Endothelial cell (in vitro differentiated cells): Measurements from ENCODE around the gene UBAC2. TPM values are rescaled to one million over a fixed set of nuclear protein-coding genes. Genes with fewer than 3 reads are reported as not detected.
"Not testable (repeated sequence)": the region's sequence is repeated elsewhere in the genome, so short reads cannot be mapped to it uniquely, and the experiment has no call there.

Experiments
- DNase-seq: peaks from one replicate; pipeline ENCODE4 v3.0.0; 2021; ENCODE audit warnings: low spot score
- H3K27ac Mint-ChIP-seq: one replicate; pipeline ENCODE4 v1.8.0; 2021; ENCODE audit warnings: mixed read lengths, inconsistent platforms; ENCODE audit not compliant: unreplicated experiment
- H3K27me3 Mint-ChIP-seq: one replicate; pipeline ENCODE4 v1.8.0; 2021; ENCODE audit warnings: mild to moderate bottlenecking, moderate library complexity, mixed read lengths, inconsistent platforms; ENCODE audit not compliant: unreplicated experiment
- H3K36me3 Mint-ChIP-seq: one replicate; pipeline ENCODE4 v1.8.0; 2021; ENCODE audit warnings: mild to moderate bottlenecking, low read depth, mixed read lengths, inconsistent platforms; ENCODE audit not compliant: unreplicated experiment
- H3K4me1 Mint-ChIP-seq: one replicate; pipeline ENCODE4 v1.8.0; 2021; ENCODE audit warnings: mild to moderate bottlenecking, mixed read lengths, inconsistent platforms; ENCODE audit not compliant: unreplicated experiment
- H3K4me3 Mint-ChIP-seq: one replicate; pipeline ENCODE4 v1.8.0; 2021; ENCODE audit warnings: mild to moderate bottlenecking, mixed read lengths, inconsistent platforms; ENCODE audit not compliant: unreplicated experiment
- H3K9me3 Mint-ChIP-seq: one replicate; pipeline ENCODE4 v1.8.0; 2021; ENCODE audit warnings: mixed read lengths, inconsistent platforms; ENCODE audit not compliant: unreplicated experiment
- total RNA-seq: library from RNA; stranded (reverse); fragmentation: NEBNext Ultra II Directional; extraction: Animal tissue kit (Norgen Biotek cat#: 25700); gene quantifications from one replicate; pipeline ENCODE4 v1.2.1, GENCODE V29; 2021; ENCODE audit not compliant: unreplicated experiment
- TF ChIP-seq, protein P1 (sequence below): fragments of 200-600 bp; sonication (generic); IDR thresholded peaks from one replicate; pipeline ENCODE4 v1.5.0; 2021; ENCODE audit warnings: antibody characterized with exemption; ENCODE audit not compliant: unreplicated experiment

UBAC2 gene
- total RNA-seq, 1 donor from 2014 or later, result 58.6 TPM

DNA sequence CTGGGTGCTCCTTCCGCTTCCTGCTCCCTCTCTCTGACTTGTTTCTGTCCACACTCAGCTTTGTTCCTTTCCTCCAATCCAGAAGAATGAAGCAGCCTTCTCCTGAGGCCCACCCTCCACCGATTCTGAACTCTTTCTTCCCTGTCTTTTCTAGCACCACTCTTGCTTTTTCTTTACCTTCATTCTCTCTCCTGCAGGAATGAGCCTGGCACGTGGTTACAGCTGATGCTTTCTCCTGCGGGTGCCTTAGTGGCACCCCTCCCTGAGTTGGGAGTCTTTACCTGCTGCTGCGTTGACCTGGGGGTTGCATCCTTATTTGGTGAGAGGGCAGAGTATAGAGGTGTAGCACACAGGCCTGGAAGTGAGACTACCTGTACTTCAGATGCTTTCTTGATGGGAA lies 6.2 kb downstream of the UBAC2 start:
- Mint-ChIP-seq H3K36me3 (peaks cover 18% of the 10 kb centered on the region), H3K4me1 (peaks cover 22% of the 10 kb centered on the region), H3K4me3 (no peak overlapping the region), H3K27me3 (peaks cover 12% of the 10 kb centered on the region), H3K9me3 (no peaks in the 10 kb centered on the region), H3K27ac (peak overlapping the region; percentile 8)
- DNase-seq, result no peak
- TF ChIP-seq, protein P1, sequence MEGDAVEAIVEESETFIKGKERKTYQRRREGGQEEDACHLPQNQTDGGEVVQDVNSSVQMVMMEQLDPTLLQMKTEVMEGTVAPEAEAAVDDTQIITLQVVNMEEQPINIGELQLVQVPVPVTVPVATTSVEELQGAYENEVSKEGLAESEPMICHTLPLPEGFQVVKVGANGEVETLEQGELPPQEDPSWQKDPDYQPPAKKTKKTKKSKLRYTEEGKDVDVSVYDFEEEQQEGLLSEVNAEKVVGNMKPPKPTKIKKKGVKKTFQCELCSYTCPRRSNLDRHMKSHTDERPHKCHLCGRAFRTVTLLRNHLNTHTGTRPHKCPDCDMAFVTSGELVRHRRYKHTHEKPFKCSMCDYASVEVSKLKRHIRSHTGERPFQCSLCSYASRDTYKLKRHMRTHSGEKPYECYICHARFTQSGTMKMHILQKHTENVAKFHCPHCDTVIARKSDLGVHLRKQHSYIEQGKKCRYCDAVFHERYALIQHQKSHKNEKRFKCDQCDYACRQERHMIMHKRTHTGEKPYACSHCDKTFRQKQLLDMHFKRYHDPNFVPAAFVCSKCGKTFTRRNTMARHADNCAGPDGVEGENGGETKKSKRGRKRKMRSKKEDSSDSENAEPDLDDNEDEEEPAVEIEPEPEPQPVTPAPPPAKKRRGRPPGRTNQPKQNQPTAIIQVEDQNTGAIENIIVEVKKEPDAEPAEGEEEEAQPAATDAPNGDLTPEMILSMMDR, result no peak

DNA sequence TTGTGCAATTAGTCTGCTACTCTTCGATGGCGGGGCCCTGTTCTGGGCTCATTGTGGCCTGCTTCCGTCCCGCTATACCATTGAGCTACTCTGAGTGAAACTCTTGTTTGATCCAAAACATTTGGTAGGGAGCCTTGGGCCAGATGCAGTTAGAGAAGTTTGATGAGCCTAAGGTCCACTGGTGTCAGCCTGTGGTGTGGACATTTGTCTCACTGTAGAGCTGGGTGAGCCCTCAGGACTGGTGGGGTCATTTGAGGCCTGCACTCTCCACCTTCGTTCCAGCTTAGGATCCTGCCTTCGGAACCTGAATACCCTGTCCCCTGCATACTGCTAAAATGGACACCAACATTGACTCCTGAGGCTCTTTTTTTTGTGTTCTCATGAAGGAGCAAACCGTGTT lies 6.9 kb downstream of the UBAC2 start:
- Mint-ChIP-seq H3K4me1 (peaks cover 20% of the 10 kb centered on the region), H3K9me3 (no peaks in the 10 kb centered on the region), H3K27me3 (peaks cover 12% of the 10 kb centered on the region), H3K27ac (no peak overlapping the region), H3K4me3 (no peak overlapping the region), H3K36me3 (peaks cover 16% of the 10 kb centered on the region)
- DNase-seq, result no peak
- TF ChIP-seq, protein P1, result no peak

DNA sequence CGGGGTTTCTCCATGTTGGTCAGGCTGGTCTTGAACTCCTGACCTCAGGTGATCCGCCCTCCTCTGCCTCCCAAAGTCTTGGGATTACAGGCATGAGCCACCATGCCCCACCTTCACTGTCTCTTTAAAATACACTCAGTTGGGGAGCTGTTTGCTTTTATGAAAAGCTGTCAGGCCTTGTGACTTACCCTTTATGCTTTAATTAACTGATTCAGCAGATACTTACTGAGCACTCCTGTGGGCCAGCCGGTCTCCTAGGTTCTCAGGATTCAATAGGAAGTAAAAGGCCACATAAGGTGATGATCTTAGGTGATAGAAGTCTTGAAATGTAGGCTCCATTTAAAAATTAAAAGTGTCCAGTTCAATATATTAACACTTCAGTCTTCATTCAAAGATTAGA lies 7.5 kb downstream of the UBAC2 start:
- Mint-ChIP-seq H3K27me3 (peaks cover 12% of the 10 kb centered on the region), H3K9me3 (no peaks in the 10 kb centered on the region), H3K27ac (no peak overlapping the region), H3K36me3 (peaks cover 16% of the 10 kb centered on the region), H3K4me1 (peaks cover 18% of the 10 kb centered on the region), H3K4me3 (no peak overlapping the region)
- DNase-seq, result no peak
- TF ChIP-seq, protein P1, result no peak

DNA sequence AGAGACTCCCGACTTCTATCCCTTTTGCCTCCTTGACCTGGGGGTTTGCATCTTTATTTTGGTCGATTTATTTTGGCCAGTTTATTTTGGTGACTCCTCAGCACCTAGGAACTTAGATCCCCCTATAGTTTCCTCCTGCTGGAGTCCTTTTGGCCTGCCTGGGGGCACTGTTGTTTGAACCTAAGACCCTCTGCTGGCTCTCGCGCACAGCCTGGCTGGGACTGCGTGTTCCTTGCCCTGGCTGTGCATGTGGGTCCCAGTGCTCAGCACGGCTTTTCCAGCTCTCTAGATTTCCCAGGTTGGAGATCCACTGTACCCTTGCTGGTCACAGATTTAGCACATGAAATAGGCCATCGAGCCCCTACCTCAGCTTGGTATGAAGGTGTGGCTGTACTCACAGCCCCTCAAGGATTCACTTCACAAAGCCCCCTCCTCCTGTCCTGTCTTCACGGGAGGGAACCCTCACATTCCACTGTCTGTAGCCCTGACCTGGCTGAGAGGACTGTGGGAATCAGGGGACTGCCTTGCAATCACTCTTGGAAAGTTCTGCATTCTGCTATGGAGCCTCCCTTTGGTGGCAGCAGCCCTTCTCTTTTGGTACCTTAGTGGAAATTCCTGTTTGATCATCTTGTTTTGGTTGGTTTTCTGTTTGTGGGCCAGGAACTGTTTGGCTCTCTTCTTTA lies 8.3 kb downstream of the UBAC2 start:
- TF ChIP-seq, protein P1, result no peak
- peaks cover 12% of the 10 kb centered on the region for H3K36me3 Mint-ChIP-seq
- H3K4me3 Mint-ChIP-seq, result no peak overlapping the region
- peaks cover 18% of the 10 kb centered on the region for H3K4me1 Mint-ChIP-seq
- peaks cover 11% of the 10 kb centered on the region for H3K27me3 Mint-ChIP-seq
- H3K9me3 Mint-ChIP-seq, result no peaks in the 10 kb centered on the region
- peak overlapping the region; percentile 50 for H3K27ac Mint-ChIP-seq
- DNase-seq, result no peak

DNA sequence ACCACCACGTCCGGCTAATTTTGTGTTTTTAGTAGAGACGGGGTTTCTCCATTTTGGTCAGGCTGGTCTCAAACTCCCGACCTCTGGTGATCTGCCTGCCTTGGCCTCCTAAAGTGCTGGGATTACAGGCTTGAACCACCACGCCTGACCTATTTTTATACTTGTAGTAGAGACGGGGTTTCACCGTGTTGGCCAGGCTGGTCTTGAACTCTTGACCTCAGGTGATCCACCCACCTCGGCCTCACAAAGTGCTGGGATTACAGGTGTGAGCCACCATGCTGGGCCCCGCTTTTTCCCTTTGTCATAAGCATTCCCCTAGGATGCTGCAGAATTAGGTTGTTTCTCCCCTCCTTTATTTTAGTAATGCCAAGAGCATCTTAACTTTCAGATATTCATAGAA lies 10.0 kb downstream of the UBAC2 start:
- H3K4me1 Mint-ChIP-seq, result peaks cover 14% of the 10 kb centered on the region
- not testable (repeated sequence) for H3K27me3 Mint-ChIP-seq, H3K4me3 Mint-ChIP-seq, H3K36me3 Mint-ChIP-seq, H3K27ac Mint-ChIP-seq, DNase-seq, H3K9me3 Mint-ChIP-seq
